HG02642 (cell line): ENCODE results near the gene MYG1.
"Not testable (repeated sequence)": the region's sequence is repeated elsewhere in the genome, so short reads cannot be mapped to it uniquely, and the experiment has no call there.

ENCODE experiments used
- ATAC-seq: cut with Tn5 transposase; IDR thresholded peaks from one replicate; pipeline ENCODE4 v1.9.1; 2021; ENCODE audit warnings: mild to moderate bottlenecking; ENCODE audit not compliant: unreplicated experiment, poor library complexity

MYG1 gene

DNA sequence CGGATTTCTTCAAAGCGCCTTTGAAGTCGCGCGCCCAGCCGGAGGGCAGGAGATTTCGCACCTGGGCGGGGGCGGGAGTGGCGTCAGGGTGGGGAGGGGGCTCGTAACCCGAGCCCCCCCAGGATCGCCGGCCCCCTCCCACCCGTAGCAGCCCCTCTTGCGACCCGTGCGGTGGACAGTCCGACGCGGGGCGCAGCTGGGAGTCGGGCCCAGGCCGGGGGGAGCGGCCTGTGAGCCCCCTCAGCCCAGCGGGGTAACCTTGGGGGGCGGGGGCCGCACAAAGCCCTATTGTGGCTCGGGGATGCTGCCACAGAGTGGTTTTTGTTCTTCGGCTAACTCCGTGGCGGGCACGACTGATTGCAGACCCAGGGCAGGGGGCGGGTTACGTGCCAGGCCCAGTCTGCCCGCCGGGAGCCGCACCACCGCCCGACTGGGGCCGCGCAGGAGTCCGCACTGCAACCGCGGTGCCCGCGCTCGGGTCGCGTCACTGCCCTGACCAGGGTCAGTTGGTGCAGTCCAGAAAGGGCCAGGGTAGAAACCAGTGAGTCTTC is 26.1 kb downstream of the MYG1 start:
- ATAC-seq: no peak

- ATAC-seq: no peak
Observed at GRCh38 chr12:53326460-53327185, 27.1 kb downstream of the MYG1 start.

GRCh38 chr12:53327435-53328042 is 28.0 kb downstream of the MYG1 start:
- ATAC-seq: no peak

DNA sequence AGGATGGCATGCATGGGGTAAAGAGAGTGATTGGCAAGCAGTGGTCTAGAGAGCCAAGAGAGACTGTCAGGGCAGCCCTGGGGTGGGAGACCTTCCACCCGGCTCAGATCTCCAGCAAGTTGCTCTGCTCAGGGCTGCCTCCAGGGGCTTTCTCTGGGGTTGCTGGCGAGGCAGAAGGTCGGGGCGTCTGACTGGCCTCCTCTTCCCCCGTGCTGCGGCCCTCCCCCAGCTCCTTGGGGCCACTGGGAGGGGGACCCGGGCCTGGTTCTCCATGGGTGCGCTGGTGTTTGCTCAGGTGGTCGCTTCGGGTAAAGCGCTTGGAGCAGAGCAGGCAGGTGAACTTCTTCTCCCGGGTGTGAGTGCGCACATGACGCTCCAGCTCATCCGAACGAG is 28.5 kb downstream of the MYG1 start:
- ATAC-seq: no peak

DNA sequence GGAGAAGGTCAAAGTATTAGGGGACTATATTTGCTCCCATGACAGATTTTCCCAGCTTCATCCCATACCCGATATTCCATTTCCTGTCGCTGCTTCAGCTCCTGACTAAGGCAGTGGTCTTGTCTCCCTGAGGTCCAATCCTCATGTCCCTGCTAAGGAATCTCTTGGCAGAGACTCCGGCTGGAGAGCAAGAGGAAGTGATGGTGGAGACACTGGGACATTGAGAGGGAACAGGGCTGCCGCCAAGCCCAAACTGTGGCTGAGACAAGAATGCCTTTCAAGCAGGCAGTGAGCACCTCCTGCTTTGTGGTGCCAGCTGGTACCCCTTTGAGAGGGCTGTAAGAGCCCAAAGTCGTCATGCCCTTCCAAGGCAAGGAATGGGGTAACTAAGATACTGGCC is 31.2 kb downstream of the MYG1 start:
- no peak for ATAC-seq

GRCh38 chr12:53332339-53332738 is 32.8 kb downstream of the MYG1 start:
- ATAC-seq: not testable (repeated sequence)

- ATAC-seq: no peak
Observed at GRCh38 chr12:53332744-53333143, 33.2 kb downstream of the MYG1 start.

DNA sequence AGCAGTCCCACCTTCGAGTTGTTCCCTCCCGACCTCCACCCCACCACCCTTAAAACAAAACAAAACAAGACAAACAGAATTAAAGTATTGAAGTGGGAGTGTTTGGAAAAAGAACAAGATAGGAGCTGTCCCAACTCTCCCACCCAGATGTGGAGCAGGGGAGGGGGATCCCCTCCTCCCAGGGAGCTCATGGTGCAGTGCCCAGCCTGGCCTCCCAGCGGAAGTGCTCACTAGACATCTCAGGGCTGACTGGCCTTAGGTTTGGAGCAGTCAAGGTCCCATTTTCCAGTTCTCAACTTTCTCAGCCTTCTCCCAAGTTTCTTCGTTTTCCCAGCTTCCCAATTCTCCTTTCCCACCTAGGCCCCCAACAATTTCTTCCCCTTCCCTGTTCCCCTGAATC is 33.8 kb downstream of the MYG1 start:
- no peak for ATAC-seq

DNA sequence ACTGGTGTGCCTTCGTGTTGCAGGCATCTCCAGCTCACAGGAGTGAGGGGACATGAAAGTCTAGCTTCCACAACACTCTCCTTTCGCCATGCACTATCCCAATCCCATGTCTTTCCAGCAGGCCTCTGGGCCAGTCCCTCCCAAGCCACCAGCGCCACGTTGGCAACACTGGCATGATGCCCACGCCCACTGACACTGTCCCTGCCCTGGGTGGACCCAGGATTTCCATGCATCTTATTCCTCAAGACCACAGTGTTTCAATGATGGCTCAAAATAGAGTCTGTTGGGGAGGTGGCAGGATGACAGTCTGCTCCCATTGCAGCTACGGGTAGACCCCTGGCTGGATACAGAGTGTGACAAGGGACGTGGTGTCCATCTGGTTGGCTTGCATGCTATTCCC is 34.4 kb downstream of the MYG1 start:
- ATAC-seq: no peak

GRCh38 chr12:53334822-53335221 is 35.3 kb downstream of the MYG1 start:
- ATAC-seq: no peak

GRCh38 chr12:53336181-53336681 is 36.7 kb downstream of the MYG1 start, which contains the start of gene SP7:
SP7 (minus strand) TSS chr12:53336354; CDS start chr12:53335646, 708 bp downstream.
- ATAC-seq: no peak

- ATAC-seq: no peak
Observed at GRCh38 chr12:53338017-53338416, 38.5 kb downstream of the MYG1 start.

GRCh38 chr12:53338916-53339315 is 39.4 kb downstream of the MYG1 start:
- ATAC-seq: no peak

DNA sequence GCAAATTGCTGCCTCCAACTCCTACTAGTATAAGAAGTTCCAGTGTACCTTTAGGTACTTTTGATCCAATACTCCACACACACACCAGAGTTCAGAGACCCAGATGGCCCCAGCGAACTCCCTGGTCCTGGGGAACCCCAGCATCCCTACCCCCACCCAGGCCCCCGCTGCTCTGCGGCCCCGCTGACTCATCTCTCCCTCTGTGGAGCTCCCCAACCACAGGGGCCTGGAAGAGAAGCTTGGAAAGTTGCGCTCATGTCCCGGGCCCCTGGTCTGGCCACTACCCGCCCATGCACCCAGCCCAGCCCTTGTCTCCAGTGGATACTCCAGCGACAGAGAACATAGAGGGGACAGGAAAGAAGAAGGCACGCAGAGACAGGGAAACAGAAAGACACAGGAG is 40.9 kb downstream of the MYG1 start:
- ATAC-seq: no peak

DNA sequence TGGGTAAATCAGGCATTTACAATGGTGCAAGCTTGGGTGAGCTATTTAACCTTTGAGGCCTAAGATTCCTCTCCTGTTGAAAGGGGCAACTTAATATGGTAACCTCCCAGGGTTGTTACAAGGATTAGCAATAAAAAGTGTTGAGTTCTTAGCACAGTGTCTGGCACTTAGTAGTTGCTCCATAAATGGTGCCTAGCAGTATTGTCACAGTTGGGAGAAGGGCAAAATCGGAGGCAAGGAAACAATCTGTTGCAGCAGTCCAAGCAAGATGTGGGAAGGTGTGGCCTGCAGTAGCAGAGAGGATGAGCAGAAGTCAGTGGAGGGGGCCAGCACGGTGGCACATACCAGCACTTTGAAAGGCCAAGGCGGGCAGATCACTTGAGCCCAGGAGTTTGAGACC is 44.0 kb downstream of the MYG1 start:
- no peak for ATAC-seq

DNA sequence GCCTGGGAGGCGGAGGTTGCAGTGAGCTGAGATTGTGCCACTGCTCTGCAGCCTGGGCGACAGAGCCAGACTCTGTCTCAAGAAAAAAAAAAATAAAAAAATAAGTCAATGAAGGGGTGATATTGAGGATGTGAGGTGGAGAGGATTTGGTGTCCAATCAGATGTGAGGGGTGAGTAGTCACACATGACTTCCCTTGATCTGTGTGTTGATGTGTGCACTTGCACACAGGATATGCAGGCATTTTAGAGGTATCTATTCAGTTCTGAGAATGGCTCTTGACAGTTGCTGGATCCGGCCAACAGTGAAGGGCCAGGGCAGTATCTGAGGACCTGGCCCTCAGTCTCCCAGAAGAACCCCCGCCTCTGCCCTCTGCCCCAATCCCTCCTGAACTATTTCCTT is 44.5 kb downstream of the MYG1 start:
- no peak for ATAC-seq

- ATAC-seq: no peak
Observed at GRCh38 chr12:53344487-53344823, 45.0 kb downstream of the MYG1 start.

DNA sequence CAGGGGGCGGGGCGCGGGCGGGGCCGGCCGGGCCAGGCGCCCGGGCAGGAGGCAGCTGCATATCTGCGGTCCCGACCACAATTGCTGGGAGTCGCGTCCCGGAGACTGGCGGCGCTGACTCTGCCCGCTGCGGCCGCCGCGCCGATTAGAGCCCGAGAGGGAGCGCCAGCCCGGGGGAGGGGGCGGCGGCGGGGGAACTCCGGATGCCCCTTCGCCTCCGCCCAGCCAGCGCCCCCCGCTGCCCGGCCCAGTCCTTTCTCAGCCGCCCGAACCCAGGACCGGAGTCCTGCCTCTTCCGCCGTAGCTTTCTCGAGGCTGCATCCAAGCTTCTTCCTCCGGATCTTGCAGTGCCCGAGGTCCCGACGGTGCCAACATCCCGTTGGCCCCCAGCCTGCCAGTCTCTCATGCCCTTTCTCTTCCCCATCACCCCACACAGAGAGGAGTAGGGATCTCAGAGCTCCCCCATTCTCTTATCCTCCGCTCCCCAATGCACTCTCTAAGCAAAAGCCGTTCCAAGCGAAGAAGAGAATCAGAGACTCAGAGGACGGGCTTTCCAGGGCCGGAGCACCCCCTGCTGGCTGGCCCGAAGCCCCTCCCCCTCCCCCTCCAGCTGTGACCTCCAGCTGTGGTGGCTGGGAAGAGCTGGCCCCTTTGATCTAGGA is 45.5 kb downstream of the MYG1 start:
- peak; percentile 60 for ATAC-seq

DNA sequence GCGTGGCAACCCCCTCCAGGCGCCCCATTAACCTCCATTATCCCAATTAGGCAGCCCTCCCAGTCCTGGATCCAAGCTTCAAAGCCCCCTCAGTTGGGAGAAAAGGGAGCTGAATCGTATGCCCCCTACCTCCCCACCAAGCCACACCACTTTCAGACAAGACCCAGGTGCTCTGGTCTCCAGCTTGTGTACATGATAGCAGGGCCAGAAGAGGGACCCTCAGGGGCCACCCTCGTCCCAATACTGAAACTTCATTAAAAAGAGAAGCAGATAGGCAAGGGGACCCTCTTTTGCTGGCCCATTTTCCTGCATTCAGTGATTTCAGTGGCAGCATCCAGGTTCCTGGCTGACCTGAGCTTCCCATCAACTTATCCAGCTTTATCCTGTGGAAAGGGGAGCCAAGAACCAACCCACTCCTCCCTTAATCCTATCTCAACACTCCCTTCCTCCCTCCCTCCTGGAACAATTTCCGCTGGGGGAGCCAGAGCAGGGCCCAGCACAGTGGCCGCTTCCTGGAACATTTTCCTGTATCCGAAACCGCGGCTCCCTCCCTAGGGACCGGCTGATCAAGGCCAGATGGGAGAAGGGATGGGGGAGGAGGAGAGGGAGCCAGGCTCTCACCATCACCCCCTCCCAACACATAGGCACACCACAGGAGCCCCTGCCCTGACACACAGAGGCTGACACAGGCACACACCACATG is 46.1 kb downstream of the MYG1 start:
- no peak for ATAC-seq

DNA sequence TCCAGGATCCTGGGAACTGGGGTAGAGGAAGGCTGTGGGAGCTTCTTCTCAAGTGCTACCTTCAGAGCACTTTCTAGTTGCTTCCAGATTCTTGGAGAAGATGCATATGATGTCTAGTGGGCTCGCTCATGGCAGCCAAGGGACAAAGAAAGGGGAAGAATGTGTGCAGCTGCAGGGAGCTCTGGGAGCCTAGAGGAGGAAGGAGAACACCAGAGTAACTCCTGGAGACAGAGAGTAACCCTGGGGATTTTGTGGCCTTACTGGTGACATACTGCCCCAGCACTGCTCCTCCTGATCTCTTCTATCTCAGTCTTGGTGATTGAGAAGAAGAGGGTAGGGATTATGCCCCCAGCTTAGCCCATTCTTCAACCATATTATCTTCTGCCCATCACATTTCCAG is 47.0 kb downstream of the MYG1 start:
- ATAC-seq: no peak

- no peak for ATAC-seq
Observed at GRCh38 chr12:53347905-53348304, 48.4 kb downstream of the MYG1 start.
